MM.1S (cell line): Measurements from ENCODE around the gene ARMC9.
"Not testable (repeated sequence)": the region's sequence is repeated elsewhere in the genome, so short reads cannot be mapped to it uniquely, and the experiment has no call there.

Experiments
- DNase-seq: peaks from one replicate; pipeline ENCODE4 v3.0.0-alpha.2; 2015
- H2AFZ ChIP-seq: fragments of 300-600 bp; sonication (generic); 2 replicates; pipeline ENCODE4 v1.6.0; 2016; ENCODE audit warnings: antibody characterized with exemption, low read length
- H3F3A ChIP-seq: fragments of 300-600 bp; sonication (generic); 2 replicates; pipeline ENCODE4 v1.6.1; 2016; ENCODE audit warnings: mild to moderate bottlenecking, antibody characterized with exemption, low read length, moderate library complexity, mixed read lengths; ENCODE audit not compliant: insufficient read depth
- H3K27ac ChIP-seq: fragments of 300-600 bp; sonication (generic); 2 replicates; pipeline ENCODE4 v1.5.1; 2016; ENCODE audit warnings: mild to moderate bottlenecking, low read length
- H3K27me3 ChIP-seq: fragments of 300-600 bp; sonication (generic); replicated peaks from 2 replicates; pipeline ENCODE4 v1.6.0; 2016; ENCODE audit warnings: low read length; ENCODE audit not compliant: insufficient read depth
- H3K36me3 ChIP-seq: fragments of 300-600 bp; sonication (generic); replicated peaks from 2 replicates; pipeline ENCODE4 v1.6.1; 2016; ENCODE audit warnings: mild to moderate bottlenecking, low read length, mixed read lengths; ENCODE audit not compliant: insufficient read depth
- H3K4me1 ChIP-seq: fragments of 300-600 bp; sonication (generic); 2 replicates; pipeline ENCODE4 v1.6.1; 2016; ENCODE audit warnings: low read length, mixed read lengths
- H3K4me2 ChIP-seq: fragments of 300-600 bp; sonication (generic); 2 replicates; pipeline ENCODE4 v1.6.0; 2016; ENCODE audit warnings: low read depth, low read length
- H3K4me3 ChIP-seq: fragments of 300-600 bp; sonication (generic); 2 replicates; pipeline ENCODE4 v1.5.1; 2016; ENCODE audit warnings: low read length, mixed read lengths
- H3K79me2 ChIP-seq: fragments of 300-600 bp; sonication (generic); 2 replicates; pipeline ENCODE4 v1.6.1; 2016; ENCODE audit warnings: mixed run types, low read length, mixed read lengths
- H3K9ac ChIP-seq: fragments of 300-600 bp; sonication (generic); 2 replicates; pipeline ENCODE4 v1.6.1; 2016; ENCODE audit warnings: low read length, mixed read lengths
- H3K9me2 ChIP-seq: fragments of 300-600 bp; sonication (generic); replicated peaks from 2 replicates; pipeline ENCODE4 v1.6.1; 2016; ENCODE audit warnings: mild to moderate bottlenecking, low read length, mixed read lengths; ENCODE audit not compliant: insufficient read depth
- H3K9me3 ChIP-seq: fragments of 300-600 bp; sonication (generic); replicated peaks from 2 replicates; pipeline ENCODE4 v1.6.1; 2016; ENCODE audit warnings: mild to moderate bottlenecking, low read length, mixed read lengths; ENCODE audit not compliant: insufficient read depth
- H4K20me1 ChIP-seq: fragments of 300-600 bp; sonication (generic); 2 replicates; pipeline ENCODE4 v1.6.1; 2016; ENCODE audit warnings: mild to moderate bottlenecking, low read length, moderate library complexity, mixed read lengths; ENCODE audit not compliant: insufficient read depth
- CTCF ChIP-seq: fragments of 300-600 bp; sonication (generic); IDR thresholded peaks from 2 replicates; pipeline ENCODE4 v1.5.1; 2016; ENCODE audit warnings: antibody characterized with exemption, low read length, mixed read lengths
- EZH2 ChIP-seq: fragments of 300-600 bp; sonication (generic); optimal IDR thresholded peaks from 2 replicates; pipeline ENCODE3; 2017; ENCODE audit warnings: low read depth, mild to moderate bottlenecking, antibody characterized with exemption, low read length, mixed read lengths
- EZH2phosphoT487 ChIP-seq: fragments of 300-600 bp; sonication (generic); IDR thresholded peaks from 2 replicates; pipeline ENCODE4 v1.6.1; 2018; ENCODE audit warnings: antibody characterized with exemption, low read length

Gene ARMC9

GRCh38 chr2:231404183-231404578 lies 205.8 kb downstream of the ARMC9 start:
- not testable (repeated sequence) for H3K9ac ChIP-seq, H3K4me3 ChIP-seq, H3K9me2 ChIP-seq, DNase-seq, H3K36me3 ChIP-seq, H4K20me1 ChIP-seq, H3K79me2 ChIP-seq, H3K9me3 ChIP-seq, H3K27ac ChIP-seq, H2AFZ ChIP-seq, H3K4me2 ChIP-seq, H3F3A ChIP-seq, H3K27me3 ChIP-seq
- H3K4me1 ChIP-seq: peaks cover 10% of the 10 kb centered on the region; the same call in 1 of the 2 replicates

GRCh38 chr2:231405601-231406367 lies 207.4 kb downstream of the ARMC9 start:
- not testable (repeated sequence) for H3K27me3 ChIP-seq, H3K36me3 ChIP-seq, H3K9me3 ChIP-seq, H3K27ac ChIP-seq, H3F3A ChIP-seq, H3K79me2 ChIP-seq, H3K9me2 ChIP-seq, H3K9ac ChIP-seq, H4K20me1 ChIP-seq
- DNase-seq: peak; percentile 40
- Histone ChIP-seq H2AFZ (peak overlapping the region; percentile 74), H3K4me1 (peaks cover 10% of the 10 kb centered on the region; the same call in 1 of the 2 replicates), H3K4me2 (peak overlapping the region; percentile 82), H3K4me3 (peak overlapping the region; percentile 17; the same call in 1 of the 2 replicates)
- peak; percentile 30 for TF ChIP-seq CTCF

GRCh38 chr2:231407686-231408085 lies 209.3 kb downstream of the ARMC9 start:
- H3K4me2 ChIP-seq, H3K9me2 ChIP-seq, H3K4me3 ChIP-seq, H3K27ac ChIP-seq, H3K9ac ChIP-seq, H3K36me3 ChIP-seq, H4K20me1 ChIP-seq, H2AFZ ChIP-seq, H3F3A ChIP-seq, DNase-seq, H3K79me2 ChIP-seq, H3K9me3 ChIP-seq, H3K27me3 ChIP-seq: not testable (repeated sequence)
- peaks cover 12% of the 10 kb centered on the region; the same call in 1 of the 2 replicates for H3K4me1 ChIP-seq

GRCh38 chr2:231408304-231408703 lies 209.9 kb downstream of the ARMC9 start:
- not testable (repeated sequence) for H3K27me3 ChIP-seq, H3K9ac ChIP-seq, H2AFZ ChIP-seq, H3K9me3 ChIP-seq, H3K4me2 ChIP-seq, H3K36me3 ChIP-seq, H3K4me3 ChIP-seq, DNase-seq, H3F3A ChIP-seq, H4K20me1 ChIP-seq, H3K79me2 ChIP-seq, H3K27ac ChIP-seq, H3K9me2 ChIP-seq
- H3K4me1 ChIP-seq: peaks cover 13% of the 10 kb centered on the region; the same call in 1 of the 2 replicates

- Histone ChIP-seq H2AFZ (no peak overlapping the region), H3K36me3 (no peaks in the 10 kb centered on the region), H3K4me3 (no peak overlapping the region), H3K27me3 (no peaks in the 10 kb centered on the region; the same call in 1 of the 2 replicates), H3F3A (no peaks in the 10 kb centered on the region), H3K27ac (no peak overlapping the region), H3K9me2 (no peaks in the 10 kb centered on the region), H4K20me1 (no peaks in the 10 kb centered on the region), H3K79me2 (no peaks in the 10 kb centered on the region), H3K4me1 (peaks cover 13% of the 10 kb centered on the region; the same call in 1 of the 2 replicates), H3K4me2 (no peak overlapping the region), H3K9me3 (no peaks in the 10 kb centered on the region), H3K9ac (no peak overlapping the region)
- DNase-seq: no peak
- TF ChIP-seq CTCF (no peak), EZH2phosphoT487 (no peak), EZH2 (no peak)
Observed at GRCh38 chr2:231409776-231410175, 211.3 kb downstream of the ARMC9 start.
